Upper lobe of right lung (tissue), 1 donor: Measurements from ENCODE around the gene RAP1GAP2. TPM values are rescaled to one million over a fixed set of nuclear protein-coding genes. Genes with fewer than 3 reads are reported as not detected.

Experiments used
- ATAC-seq: fragments of 200-7000 bp; cut with Tn5 transposase; one replicate; pipeline ENCODE4 v1.9.1; 2020; ENCODE audit warnings: mild to moderate bottlenecking, moderate library complexity
- DNase-seq: peaks from one replicate; pipeline ENCODE4 v3.0.0-alpha.2; 2020
- H3K27ac ChIP-seq: fragments of 200-600 bp; one replicate; pipeline ENCODE4 v1.8.0; 2022
- H3K27me3 ChIP-seq: fragments of 200-600 bp; one replicate; pipeline ENCODE4 v1.8.0; 2022; ENCODE audit warnings: mild to moderate bottlenecking
- H3K36me3 ChIP-seq: fragments of 200-600 bp; one replicate; pipeline ENCODE4 v1.8.0; 2022
- H3K4me1 ChIP-seq: fragments of 200-600 bp; one replicate; pipeline ENCODE4 v1.8.0; 2022
- H3K4me3 ChIP-seq: fragments of 200-600 bp; one replicate; pipeline ENCODE4 v1.8.0; 2022; ENCODE audit warnings: mild to moderate bottlenecking
- H3K9me3 ChIP-seq: fragments of 200-600 bp; one replicate; pipeline ENCODE4 v1.8.0; 2022
- CTCF ChIP-seq: fragments of 200-600 bp; IDR thresholded peaks from one replicate; pipeline ENCODE4 v1.8.0; 2022; ENCODE audit warnings: antibody characterized with exemption
- intact Hi-C: fragments of 100-400 bp; cut with DNase I; formaldehyde crosslinking; loops from one replicate; pipeline ENCODE4 v1.11.0; 2022
- total RNA-seq: library from RNA; stranded (reverse); fragmentation: NEBNext Ultra II Directional; extraction: Animal tissue kit (Norgen Biotek cat#: 25700); gene quantifications from one replicate; pipeline ENCODE4 v1.2.1, GENCODE V29; 2021
- donor health status: DM: no; HTN: yes; CAD: no; lungs with severe emphysema.

RAP1GAP2 gene
- total RNA-seq, 1 donor from 2014 or later, result 16.1 TPM

- H3K27ac ChIP-seq, result no peak overlapping the region
- H3K9me3 ChIP-seq, result no peaks in the 10 kb centered on the region
- peaks cover 10% of the 10 kb centered on the region for H3K4me1 ChIP-seq
- no peaks in the 10 kb centered on the region for H3K36me3 ChIP-seq
- TF ChIP-seq CTCF, result no peak
- no peak for ATAC-seq
- intact Hi-C loops, result no loop called here
- H3K27me3 ChIP-seq, result peaks cover 43% of the 10 kb centered on the region
- peak overlapping the region; percentile 47 for H3K4me3 ChIP-seq
- no peak for DNase-seq
Observed at GRCh38 chr17:2852729-2853282, 56.6 kb downstream of the RAP1GAP2 start.

GRCh38 chr17:2853283-2854142, 57.3 kb downstream of the RAP1GAP2 start:
- Histone ChIP-seq H3K9me3 (no peaks in the 10 kb centered on the region), H3K4me1 (peaks cover 10% of the 10 kb centered on the region), H3K27me3 (peaks cover 43% of the 10 kb centered on the region), H3K4me3 (peak overlapping the region; percentile 47), H3K36me3 (no peaks in the 10 kb centered on the region), H3K27ac (no peak overlapping the region)
- intact Hi-C loops, result no loop called here
- peak; percentile 73 for DNase-seq
- no peak for TF ChIP-seq CTCF
- peak; percentile 68 for ATAC-seq

- peaks cover 10% of the 10 kb centered on the region for H3K4me1 ChIP-seq
- no peaks in the 10 kb centered on the region for H3K36me3 ChIP-seq
- intact Hi-C loops, result no loop called here
- DNase-seq (peak; percentile 70), ATAC-seq (peak; percentile 27)
- peaks cover 43% of the 10 kb centered on the region for H3K27me3 ChIP-seq
- TF ChIP-seq CTCF, result no peak
- H3K4me3 ChIP-seq, result peak overlapping the region; percentile 35
- H3K27ac ChIP-seq, result no peak overlapping the region
- H3K9me3 ChIP-seq, result no peaks in the 10 kb centered on the region
Observed at GRCh38 chr17:2854143-2855055, 58.2 kb downstream of the RAP1GAP2 start.

GRCh38 chr17:2855063-2855600, 58.9 kb downstream of the RAP1GAP2 start:
- TF ChIP-seq CTCF, result no peak
- DNase-seq, result no peak
- Histone ChIP-seq H3K4me1 (peaks cover 10% of the 10 kb centered on the region), H3K4me3 (no peak overlapping the region), H3K36me3 (no peaks in the 10 kb centered on the region), H3K27ac (no peak overlapping the region), H3K9me3 (no peaks in the 10 kb centered on the region), H3K27me3 (peaks cover 43% of the 10 kb centered on the region)
- intact Hi-C loops, result no loop called here
- ATAC-seq, result no peak

- H3K36me3 ChIP-seq, result no peaks in the 10 kb centered on the region
- TF ChIP-seq CTCF, result no peak
- intact Hi-C loops, result no loop called here
- no peaks in the 10 kb centered on the region for H3K9me3 ChIP-seq
- H3K4me1 ChIP-seq, result peaks cover 10% of the 10 kb centered on the region
- H3K27ac ChIP-seq, result no peak overlapping the region
- H3K27me3 ChIP-seq, result peaks cover 43% of the 10 kb centered on the region
- no peak for ATAC-seq
- no peak for DNase-seq
- no peak overlapping the region for H3K4me3 ChIP-seq
Observed at GRCh38 chr17:2856727-2857126, 60.5 kb downstream of the RAP1GAP2 start.
